HG03342 (cell line): ENCODE data around the gene BCO1.

Source experiments
- ATAC-seq: cut with Tn5 transposase; IDR thresholded peaks from one replicate; pipeline ENCODE4 v1.9.1; 2021; ENCODE audit warnings: mild to moderate bottlenecking, moderate library complexity; ENCODE audit not compliant: unreplicated experiment

The BCO1 gene

GRCh38 chr16:81273223-81273950 is 34.9 kb downstream of the BCO1 start:
- ATAC-seq, result no peak

- ATAC-seq, result no peak
These were observed 36.6 kb downstream of the BCO1 start for GRCh38 chr16:81275064-81275532.

GRCh38 chr16:81275795-81276194 is 37.3 kb downstream of the BCO1 start:
- ATAC-seq, result no peak

- no peak for ATAC-seq
These were observed 37.8 kb downstream of the BCO1 start for GRCh38 chr16:81276323-81276722.

GRCh38 chr16:81277541-81278080 is 39.1 kb downstream of the BCO1 start:
- no peak for ATAC-seq

- ATAC-seq, result no peak
These were observed 40.0 kb downstream of the BCO1 start for GRCh38 chr16:81278526-81278925.

- ATAC-seq, result no peak
These were observed 40.9 kb downstream of the BCO1 start for GRCh38 chr16:81279392-81279791.

- ATAC-seq, result no peak
These were observed 41.9 kb downstream of the BCO1 start for GRCh38 chr16:81280393-81280792.

- no peak for ATAC-seq
These were observed 44.6 kb downstream of the BCO1 start for GRCh38 chr16:81283044-81283443.

GRCh38 chr16:81284995-81285600 is 46.6 kb downstream of the BCO1 start:
- ATAC-seq, result no peak

GRCh38 chr16:81286190-81286589 is 47.7 kb downstream of the BCO1 start:
- ATAC-seq, result no peak

- ATAC-seq, result no peak
These were observed 52.6 kb downstream of the BCO1 start for GRCh38 chr16:81291117-81291516.

- no peak for ATAC-seq
These were observed 54.4 kb downstream of the BCO1 start for GRCh38 chr16:81292936-81293335.

- no peak for ATAC-seq
These were observed 55.7 kb downstream of the BCO1 start for GRCh38 chr16:81293909-81294802.

- no peak for ATAC-seq
These were observed 58.1 kb downstream of the BCO1 start for GRCh38 chr16:81296631-81297030.

- ATAC-seq, result no peak
These were observed 69.3 kb downstream of the BCO1 start for GRCh38 chr16:81307770-81308169.

GRCh38 chr16:81310045-81310644 is 71.7 kb downstream of the BCO1 start:
- ATAC-seq, result no peak

GRCh38 chr16:81311762-81312161 is 73.3 kb downstream of the BCO1 start:
- ATAC-seq, result no peak

GRCh38 chr16:81313701-81314602 is 75.5 kb downstream of the BCO1 start:
- ATAC-seq, result no peak
